GM12878 (cell line): ENCODE measurements around the gene HEBP1.

Experiments used
- CTCF ChIP-seq, 3 experiments: IDR thresholded peaks in 2 of 3; conservative IDR thresholded peaks in 1 of 3; 2 replicates each; pipeline ENCODE4 v1.5.1; 2011; ENCODE audit warnings: low read depth in 3 of 3, low read length in 3 of 3, mild to moderate bottlenecking in 3 of 3, control low read depth in 2 of 3, moderate library complexity in 2 of 3, inconsistent platforms in 1 of 3, mixed read lengths in 1 of 3; ENCODE audit not compliant: control insufficient read depth in 2 of 3, insufficient read depth in 1 of 3; ENCODE audit errors: extremely low read depth in 1 of 3
- GATAD2B ChIP-seq: fragments of 450-650 bp; conservative IDR thresholded peaks from 2 replicates; pipeline ENCODE4 v1.6.1; 2017; ENCODE audit warnings: low read depth, mild to moderate bottlenecking, moderate library complexity
- POLR2A ChIP-seq: IDR thresholded peaks from 2 replicates; pipeline ENCODE4 v1.6.1; 2011; ENCODE audit warnings: low read depth, mild to moderate bottlenecking, low read length
- RAD21 ChIP-seq: IDR thresholded peaks from 2 replicates; pipeline ENCODE4 v1.6.1; 2011; ENCODE audit warnings: mild to moderate bottlenecking, low read depth, low read length, moderate library complexity; ENCODE audit not compliant: insufficient read depth
- REST ChIP-seq: IDR thresholded peaks from 2 replicates; pipeline ENCODE4 v1.6.1; 2012; ENCODE audit warnings: mild to moderate bottlenecking, low read depth, low read length
- TAF1 ChIP-seq: IDR thresholded peaks from 2 replicates; pipeline ENCODE4 v1.6.1; 2011; ENCODE audit warnings: mild to moderate bottlenecking, low read depth, low read length, borderline replicate concordance

GRCh38 chr12:13030541-13031291, 30.7 kb upstream of the HEBP1 start:
- no peak for TF ChIP-seq TAF1
- TF ChIP-seq CTCF (IDR thresholded peaks at IDR 0.05 in 2 of 3, conservative IDR thresholded peaks at IDR 0.05 in 1 of 3; ENCODE audit: control insufficient read depth in 2 of 3, extremely low read depth in 1 of 3, insufficient read depth in 1 of 3, low read depth in 3 of 3, low read length in 3 of 3): no peak
- no peak for TF ChIP-seq REST
- no peak for TF ChIP-seq RAD21
- no peak for TF ChIP-seq GATAD2B
- TF ChIP-seq POLR2A: no peak
